Measurements from ENCODE around the gene FUBP3.

GRCh38 chr9:130537346-130538050 is 41.9 kb upstream of the FUBP3 start:
- TF ChIP-seq CTCF (IDR thresholded peaks at IDR 0.05) (no peak), EZH2phosphoT487 (IDR thresholded peaks at IDR 0.05) (no peak)

Data from neural progenitor cell (in vitro differentiated cells).